ENCODE results near the gene TDRD10. TPM values are rescaled to one million over a fixed set of nuclear protein-coding genes. Genes with fewer than 3 reads are reported as not detected.

TDRD10 gene
- total and polyA plus RNA-seq, 2 donors (not counting 1 experiment from before 2014, with no cell fraction given), result 0.06 TPM; not detected in 1

GRCh38 chr1:154575951-154576566 lies 74.0 kb downstream of the TDRD10 start:
- Mint-ChIP-seq H3K27ac (no peak overlapping the region), H3K27me3 (peaks cover 10% of the 10 kb centered on the region), H3K4me1 (no peaks in the 10 kb centered on the region), H3K9me3 (ENCODE audit: insufficient read depth) (no peaks in the 10 kb centered on the region), H3K4me3 (no peak overlapping the region)
- ATAC-seq (ENCODE audit: low read depth) (no peak), DNase-seq (no peak)
- no peak for TF ChIP-seq CTCF (IDR thresholded peaks at IDR 0.05)
- no peak for TF ChIP-seq EZH2 (IDR thresholded peaks at IDR 0.05; ENCODE audit: borderline replicate concordance, insufficient read depth, low read depth, low read length, poor library complexity, severe bottlenecking)
- WGBS (ENCODE audit: insufficient coverage), result 94% methylated on average over 5 of the region's 8 CpGs
- Histone ChIP-seq H3K9me3 (ENCODE audit: control extremely low read depth in 1 of 3, control insufficient read depth in 2 of 3, insufficient read depth in 1 of 3, low read length in 2 of 3) (peaks cover 0 to 4% (median 0%) of the 10 kb centered on the region in 3 donors), H3K79me2 (ENCODE audit: control insufficient read depth, insufficient read depth, low read length) (no peaks in the 10 kb centered on the region), H3K27ac (ENCODE audit: low read length in 2 of 2) (no peak overlapping the region), H3K9ac (ENCODE audit: low read length) (no peak overlapping the region), H3K4me2 (replicated peaks; ENCODE audit: low read depth, low read length, poor library complexity, severe bottlenecking) (no peak overlapping the region), H2AFZ (ENCODE audit: insufficient read depth, low read depth, low read length, poor library complexity, severe bottlenecking) (no peak overlapping the region), H3K4me3 (ENCODE audit: control extremely low read depth in 1 of 5, extremely low read depth in 1 of 5, insufficient read depth in 1 of 5, low read depth in 2 of 5, low read length in 4 of 5) (no peak overlapping the region), H3K27me3 (replicated peaks in 1 of 4; ENCODE audit: control extremely low read depth in 1 of 4, control insufficient read depth in 3 of 4, insufficient read depth in 4 of 4, low read length in 3 of 4) (peaks cover 0 to 8% (median 0%) of the 10 kb centered on the region in 4 experiments), H4K20me1 (ENCODE audit: control insufficient read depth, insufficient read depth, low read length, poor library complexity, severe bottlenecking) (no peaks in the 10 kb centered on the region), H3K4me1 (ENCODE audit: control insufficient read depth in 2 of 2, insufficient read depth in 2 of 2, low read length in 2 of 2) (no peaks in the 10 kb centered on the region), H3K36me3 (replicated peaks in 1 of 2; ENCODE audit: control extremely low read depth in 1 of 2, control insufficient read depth in 1 of 2, extremely low read depth in 1 of 2, insufficient read depth in 2 of 2, low read length in 1 of 2) (peaks cover 0 to 27% of the 10 kb centered on the region in 2 experiments)
- intact Hi-C loops (cut with micrococcal nuclease), result no loop called here
- CTCF ChIA-PET, result no interaction called here
- POLR2A ChIA-PET, result interaction anchor here (0.5 kb wide), 1 partner anchor 32 kb away, joined by 3 read pairs; the partner anchor contains the start of gene ADAR

GRCh38 chr1:154577346-154578057 lies 75.5 kb downstream of the TDRD10 start:
- Histone ChIP-seq H3K9ac (ENCODE audit: low read length) (no peak overlapping the region), H4K20me1 (ENCODE audit: control insufficient read depth, insufficient read depth, low read length, poor library complexity, severe bottlenecking) (no peaks in the 10 kb centered on the region), H3K4me3 (ENCODE audit: control extremely low read depth in 1 of 5, extremely low read depth in 1 of 5, insufficient read depth in 1 of 5, low read depth in 2 of 5, low read length in 4 of 5) (no peak overlapping the region), H3K4me2 (replicated peaks; ENCODE audit: low read depth, low read length, poor library complexity, severe bottlenecking) (no peak overlapping the region), H2AFZ (ENCODE audit: insufficient read depth, low read depth, low read length, poor library complexity, severe bottlenecking) (no peak overlapping the region), H3K9me3 (ENCODE audit: control extremely low read depth in 1 of 3, control insufficient read depth in 2 of 3, insufficient read depth in 1 of 3, low read length in 2 of 3) (no peaks in the 10 kb centered on the region), H3K27me3 (replicated peaks in 1 of 4; ENCODE audit: control extremely low read depth in 1 of 4, control insufficient read depth in 3 of 4, insufficient read depth in 4 of 4, low read length in 3 of 4) (peaks cover 0 to 3% (median 0%) of the 10 kb centered on the region in 4 experiments), H3K36me3 (replicated peaks in 1 of 2; ENCODE audit: control extremely low read depth in 1 of 2, control insufficient read depth in 1 of 2, extremely low read depth in 1 of 2, insufficient read depth in 2 of 2, low read length in 1 of 2) (peaks cover 0 to 37% of the 10 kb centered on the region in 2 experiments), H3K27ac (ENCODE audit: low read length in 2 of 2) (no peak overlapping the region), H3K79me2 (ENCODE audit: control insufficient read depth, insufficient read depth, low read length) (no peaks in the 10 kb centered on the region), H3K4me1 (ENCODE audit: control insufficient read depth in 2 of 2, insufficient read depth in 2 of 2, low read length in 2 of 2) (no peaks in the 10 kb centered on the region)
- H3K9me3 Mint-ChIP-seq (ENCODE audit: insufficient read depth), result no peaks in the 10 kb centered on the region
- ATAC-seq (ENCODE audit: low read depth) (no peak), DNase-seq (no peak)
- POLR2A ChIA-PET, result no interaction called here
- no peak overlapping the region for H3K4me3 Mint-ChIP-seq
- no peaks in the 10 kb centered on the region for H3K4me1 Mint-ChIP-seq
- intact Hi-C loops (cut with micrococcal nuclease), result no loop called here
- WGBS (ENCODE audit: insufficient coverage), result 85% methylated on average over 6 of the region's 7 CpGs
- no peak overlapping the region for H3K27ac Mint-ChIP-seq
- H3K27me3 Mint-ChIP-seq, result peaks cover 4% of the 10 kb centered on the region
- no peak for TF ChIP-seq EZH2 (IDR thresholded peaks at IDR 0.05; ENCODE audit: borderline replicate concordance, insufficient read depth, low read depth, low read length, poor library complexity, severe bottlenecking)
- no peak for TF ChIP-seq CTCF (IDR thresholded peaks at IDR 0.05)
- CTCF ChIA-PET, result interaction anchor here (1.1 kb wide), 1 partner anchor 467 kb away, joined by 3 read pairs; no protein-coding TSS in a partner anchor

Measured in B cell (primary cell).